GM13976 (cell line): ENCODE results near the gene FAN1.

ENCODE experiments used
- DNase-seq: peaks from one replicate; pipeline ENCODE4 v3.0.0; 2012; ENCODE audit warnings: low spot score
- in situ Hi-C: fragments of 300-500 bp; cut with MboI; formaldehyde crosslinking; loops from one replicate; pipeline ENCODE4 v1.12.0; 2022; ENCODE audit warnings: low sequenced_read_pairs, mixed read lengths, inconsistent platforms; ENCODE audit not compliant: unreplicated experiment
- TF ChIP-seq, protein P1 (sequence below): IDR thresholded peaks from 2 replicates; pipeline ENCODE4 v1.5.1; 2012; ENCODE audit warnings: borderline replicate concordance, mild to moderate bottlenecking; ENCODE audit not compliant: insufficient read depth; ENCODE audit errors: extremely low read depth, missing control alignments, control extremely low read depth

Gene FAN1

DNA sequence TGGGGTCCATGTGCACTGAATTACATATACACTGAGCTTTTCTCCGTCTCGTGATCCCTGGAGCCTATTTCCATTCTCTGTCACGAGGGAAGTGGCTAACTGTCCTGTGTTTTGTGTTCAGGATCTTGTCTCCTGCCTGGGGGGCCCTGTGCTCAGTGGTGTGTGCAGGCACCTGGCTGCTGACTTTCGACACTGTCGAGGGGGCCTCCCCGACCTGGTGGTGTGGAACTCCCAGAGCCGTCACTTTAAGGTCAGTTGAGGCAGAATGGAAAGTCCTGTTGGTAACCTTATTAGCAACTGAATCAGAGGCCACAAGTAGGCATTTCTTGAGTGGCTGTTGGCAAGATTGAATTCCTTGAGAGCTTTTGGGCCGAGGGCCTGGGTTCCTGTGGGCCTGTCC lies 26.7 kb downstream of the FAN1 start:
- in situ Hi-C loops: no loop called here
- TF ChIP-seq, protein P1, sequence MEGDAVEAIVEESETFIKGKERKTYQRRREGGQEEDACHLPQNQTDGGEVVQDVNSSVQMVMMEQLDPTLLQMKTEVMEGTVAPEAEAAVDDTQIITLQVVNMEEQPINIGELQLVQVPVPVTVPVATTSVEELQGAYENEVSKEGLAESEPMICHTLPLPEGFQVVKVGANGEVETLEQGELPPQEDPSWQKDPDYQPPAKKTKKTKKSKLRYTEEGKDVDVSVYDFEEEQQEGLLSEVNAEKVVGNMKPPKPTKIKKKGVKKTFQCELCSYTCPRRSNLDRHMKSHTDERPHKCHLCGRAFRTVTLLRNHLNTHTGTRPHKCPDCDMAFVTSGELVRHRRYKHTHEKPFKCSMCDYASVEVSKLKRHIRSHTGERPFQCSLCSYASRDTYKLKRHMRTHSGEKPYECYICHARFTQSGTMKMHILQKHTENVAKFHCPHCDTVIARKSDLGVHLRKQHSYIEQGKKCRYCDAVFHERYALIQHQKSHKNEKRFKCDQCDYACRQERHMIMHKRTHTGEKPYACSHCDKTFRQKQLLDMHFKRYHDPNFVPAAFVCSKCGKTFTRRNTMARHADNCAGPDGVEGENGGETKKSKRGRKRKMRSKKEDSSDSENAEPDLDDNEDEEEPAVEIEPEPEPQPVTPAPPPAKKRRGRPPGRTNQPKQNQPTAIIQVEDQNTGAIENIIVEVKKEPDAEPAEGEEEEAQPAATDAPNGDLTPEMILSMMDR: no peak
- no peak for DNase-seq

DNA sequence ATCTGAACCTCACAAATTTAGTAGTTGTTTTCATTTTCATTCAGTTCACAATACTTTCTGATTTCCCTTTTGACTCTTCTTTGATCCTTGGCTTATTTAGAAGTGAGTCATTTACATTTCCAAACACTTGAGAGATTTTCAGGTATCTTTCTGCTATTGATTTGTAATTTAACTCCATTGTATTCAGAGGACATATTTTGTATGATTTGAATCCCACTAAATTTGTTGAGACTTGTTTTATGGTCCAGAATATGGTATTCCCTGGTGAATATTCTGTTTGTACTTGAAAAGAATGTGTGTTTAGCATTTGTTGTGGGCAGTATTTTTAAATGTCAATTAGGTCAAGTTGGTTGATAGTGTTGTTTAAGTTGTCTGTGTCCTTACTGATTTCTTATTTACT lies 29.6 kb downstream of the FAN1 start:
- DNase-seq: no peak
- in situ Hi-C loops: no loop called here
- TF ChIP-seq, protein P1: no peak

DNA sequence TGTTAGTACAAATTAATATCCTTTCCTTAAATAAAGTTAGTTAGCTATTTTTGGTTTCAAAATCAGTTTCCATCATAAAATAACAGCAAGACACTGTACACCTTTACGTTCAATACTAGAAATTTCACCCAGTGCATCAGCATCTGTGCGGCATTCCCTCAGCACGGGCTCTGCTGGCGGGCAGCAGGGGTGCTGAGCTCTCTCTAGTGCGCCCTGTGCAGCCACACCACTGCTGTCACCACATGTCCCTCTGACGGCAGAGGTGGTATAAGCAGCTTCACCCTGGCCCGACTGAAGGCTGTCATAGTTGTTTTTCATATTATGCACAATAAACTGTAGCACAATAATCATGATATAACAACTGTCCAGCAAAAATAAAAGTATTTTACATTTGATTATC lies 35.4 kb downstream of the FAN1 start:
- TF ChIP-seq, protein P1: no peak
- no peak for DNase-seq
- in situ Hi-C loops: no loop called here

DNA sequence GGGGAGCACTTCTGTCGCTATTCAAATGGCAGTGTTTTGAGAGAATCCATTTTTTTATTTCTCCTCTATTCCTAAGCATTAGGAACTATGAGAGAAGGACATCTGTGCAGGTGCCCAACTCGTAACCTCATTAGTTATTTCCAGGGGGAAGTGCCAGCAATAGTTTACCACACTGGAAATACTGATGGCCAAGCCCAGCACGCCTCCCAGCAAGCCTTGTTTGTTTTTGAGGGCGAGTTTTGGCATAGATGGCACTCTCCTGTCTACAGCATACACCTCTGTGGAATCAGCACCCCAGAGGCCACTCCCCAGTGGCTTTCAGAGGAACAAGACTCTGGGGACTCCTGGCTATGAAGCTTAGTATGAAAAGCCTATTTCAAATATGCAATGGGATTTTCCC lies 36.6 kb downstream of the FAN1 start:
- in situ Hi-C loops: no loop called here
- no peak for DNase-seq
- TF ChIP-seq, protein P1: no peak

DNA sequence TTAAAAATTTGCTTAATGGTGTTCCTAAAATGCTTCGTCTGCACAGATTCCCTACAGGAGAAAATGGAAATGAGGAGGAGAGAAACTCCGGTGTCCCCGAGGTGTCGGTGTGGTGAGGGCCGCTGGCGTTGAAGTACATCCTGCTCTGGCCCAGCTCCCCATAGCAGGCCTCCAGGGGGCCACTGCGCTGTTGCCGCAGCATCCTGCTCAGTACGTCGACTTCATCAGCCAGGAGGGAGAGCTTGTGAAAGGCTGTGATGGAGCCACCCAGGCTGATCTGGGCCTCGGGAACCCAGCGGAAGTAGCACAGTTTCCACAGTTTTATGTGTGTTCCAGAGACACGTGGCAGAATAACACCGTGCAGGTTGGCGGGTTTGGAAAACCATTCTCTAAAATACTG lies 37.8 kb downstream of the FAN1 start:
- in situ Hi-C loops: no loop called here
- TF ChIP-seq, protein P1: no peak
- no peak for DNase-seq

DNA sequence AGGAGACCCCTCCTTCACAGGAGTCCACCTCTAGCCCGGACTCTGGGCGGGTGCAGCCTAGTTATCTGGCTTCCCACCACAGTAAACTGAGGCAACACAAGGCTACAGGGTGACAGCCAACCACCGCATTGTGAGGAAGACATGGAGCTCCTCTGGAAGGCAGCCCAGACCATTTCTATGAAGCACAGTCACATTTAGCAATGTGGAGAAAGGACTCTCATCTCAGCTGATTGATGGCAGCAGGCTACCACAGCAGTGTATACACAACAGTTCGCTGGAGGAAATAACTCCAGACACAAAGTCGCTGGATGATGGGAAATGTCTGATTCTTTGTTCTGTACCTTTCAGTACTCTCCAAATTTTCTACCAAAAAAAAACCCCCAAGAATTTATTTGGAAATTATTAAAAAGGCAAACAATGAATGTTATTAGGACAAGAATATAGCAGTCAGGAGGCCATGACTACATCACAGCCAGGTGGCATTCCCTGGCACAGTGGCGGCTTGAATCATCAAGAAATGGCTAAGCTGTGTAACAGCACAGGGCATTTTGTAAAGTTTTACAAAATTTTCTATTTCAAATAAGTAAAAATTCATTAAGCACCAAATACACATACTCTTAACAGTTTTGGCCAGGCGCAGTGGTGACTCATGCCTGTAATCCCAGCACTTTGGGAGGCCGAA lies 40.1 kb downstream of the FAN1 start:
- in situ Hi-C loops: no loop called here
- TF ChIP-seq, protein P1: no peak
- no peak for DNase-seq
